IMR-90 (cell line): ENCODE measurements around the gene NPBWR2. TPM values are rescaled to one million over a fixed set of nuclear protein-coding genes. Genes with fewer than 3 reads are reported as not detected.

Experiments
- ATAC-seq: fragments of 200-7000 bp; cut with Tn5 transposase; 2 replicates; pipeline ENCODE4 v1.9.1; 2020; ENCODE audit warnings: low read depth, mild to moderate bottlenecking, moderate library complexity
- BruUV-seq: library from RNA; stranded (reverse); fragments of 400-500 nt; replicated peaks from 2 replicates; lab custom pipeline; 2021; lab: Mats Ljungman, UMichigan
- CTCF ChIA-PET: fragments of 300-600 bp; formaldehyde crosslinking; extraction: SDS; loops from one replicate; lab custom pipeline; 2021; ENCODE audit warnings: antibody characterized with exemption; lab: Yijun Ruan, JAX
- POLR2A ChIA-PET: fragments of 300-600 bp; sonication (Branson Sonifier 250); formaldehyde crosslinking; loops from one replicate; lab custom pipeline; 2022; ENCODE audit warnings: antibody characterized with exemption; ENCODE audit not compliant: unreplicated experiment; lab: Charles Lee
- DNase-seq: peaks from one replicate; pipeline ENCODE4 v3.0.0; 2013
- H2AFZ ChIP-seq: replicated peaks from 2 replicates; pipeline ENCODE3; 2013; ENCODE audit warnings: low read length, mild to moderate bottlenecking; ENCODE audit not compliant: poor library complexity
- H2AK5ac ChIP-seq: 2 replicates; pipeline ENCODE4 v1.6.1; 2013; ENCODE audit warnings: low read depth, low read length, inconsistent platforms
- H2AK9ac ChIP-seq: replicated peaks from 2 replicates; pipeline ENCODE3; 2013; ENCODE audit warnings: mild to moderate bottlenecking, low read depth, low read length, moderate library complexity; ENCODE audit not compliant: poor library complexity
- H2BK120ac ChIP-seq: 2 replicates; pipeline ENCODE4 v1.6.1; 2013; ENCODE audit warnings: low read depth, low read length, inconsistent platforms
- H2BK15ac ChIP-seq: 3 replicates; pipeline ENCODE4 v1.6.1; 2013; ENCODE audit warnings: low read depth, low read length, inconsistent platforms
- H2BK20ac ChIP-seq: 2 replicates; pipeline ENCODE4 v1.6.1; 2013; ENCODE audit warnings: low read depth, mild to moderate bottlenecking, inconsistent platforms, low read length, moderate library complexity
- H2BK5ac ChIP-seq: 2 replicates; pipeline ENCODE4 v1.6.1; 2013; ENCODE audit warnings: mild to moderate bottlenecking, low read depth, low read length, inconsistent platforms; ENCODE audit not compliant: poor library complexity, severe bottlenecking
- H3K14ac ChIP-seq: replicated peaks from 2 replicates; pipeline ENCODE4 v1.6.1; 2013; ENCODE audit warnings: low read depth, low read length, inconsistent platforms
- H3K18ac ChIP-seq: 2 replicates; pipeline ENCODE4 v1.6.1; 2013; ENCODE audit warnings: low read depth, low read length, control low read depth
- H3K23ac ChIP-seq: 2 replicates; pipeline ENCODE4 v1.6.1; 2013; ENCODE audit warnings: low read depth, low read length, inconsistent platforms
- H3K27ac ChIP-seq: 2 replicates; pipeline ENCODE4 v1.5.1; 2013; ENCODE audit warnings: mild to moderate bottlenecking, control low read depth, low read length; ENCODE audit not compliant: insufficient read depth
- H3K27me3 ChIP-seq: 2 replicates; pipeline ENCODE4 v1.6.1; 2013; ENCODE audit warnings: low read length; ENCODE audit not compliant: control insufficient read depth, insufficient read depth
- H3K36me3 ChIP-seq: 2 replicates; pipeline ENCODE4 v1.6.1; 2013; ENCODE audit warnings: low read length, mixed read lengths; ENCODE audit not compliant: control insufficient read depth, insufficient read depth
- H3K4ac ChIP-seq: 2 replicates; pipeline ENCODE4 v1.6.1; 2013; ENCODE audit warnings: low read depth, low read length, inconsistent platforms
- H3K4me1 ChIP-seq: 2 replicates; pipeline ENCODE4 v1.6.1; 2013; ENCODE audit warnings: low read length, mixed read lengths; ENCODE audit not compliant: control insufficient read depth, insufficient read depth
- H3K4me2 ChIP-seq: 2 replicates; pipeline ENCODE4 v1.6.1; 2013; ENCODE audit warnings: low read depth, mild to moderate bottlenecking, control low read depth, low read length, moderate library complexity
- H3K4me3 ChIP-seq: 2 replicates; pipeline ENCODE4 v1.5.1; 2013; ENCODE audit warnings: low read depth, mild to moderate bottlenecking, control low read depth, low read length, moderate library complexity; ENCODE audit not compliant: insufficient read depth
- H3K56ac ChIP-seq: 2 replicates; pipeline ENCODE4 v1.6.1; 2013; ENCODE audit warnings: low read length, inconsistent platforms; ENCODE audit not compliant: insufficient read depth; ENCODE audit errors: extremely low read depth
- H3K79me1 ChIP-seq, 2 experiments: 2 replicates each; pipeline ENCODE4 v1.6.1; 2013; ENCODE audit warnings: low read length in 2 of 2, inconsistent platforms in 1 of 2, low read depth in 1 of 2
- H3K9ac ChIP-seq: 2 replicates; pipeline ENCODE4 v1.6.1; 2013; ENCODE audit warnings: low read depth, low read length, control low read depth
- H3K9me1 ChIP-seq: 2 replicates; pipeline ENCODE4 v1.6.1; 2013; ENCODE audit warnings: low read length, inconsistent platforms; ENCODE audit not compliant: insufficient read depth
- H3K9me3 ChIP-seq: 2 replicates; pipeline ENCODE4 v1.6.1; 2013; ENCODE audit warnings: low read length; ENCODE audit not compliant: control insufficient read depth, insufficient read depth
- H4K20me1 ChIP-seq: 2 replicates; pipeline ENCODE4 v1.6.1; 2013; ENCODE audit warnings: low read length, inconsistent platforms; ENCODE audit not compliant: insufficient read depth
- H4K5ac ChIP-seq: 2 replicates; pipeline ENCODE4 v1.6.1; 2013; ENCODE audit warnings: mild to moderate bottlenecking, low read depth, low read length, control low read depth
- H4K8ac ChIP-seq, 2 experiments: 2 replicates each; pipeline ENCODE4 v1.6.1; 2013; ENCODE audit warnings: low read depth in 2 of 2, low read length in 2 of 2, control low read depth in 1 of 2, inconsistent platforms in 1 of 2
- H4K91ac ChIP-seq: 2 replicates; pipeline ENCODE4 v1.6.1; 2013; ENCODE audit warnings: low read depth, low read length, inconsistent platforms; ENCODE audit not compliant: insufficient read depth
- BHLHE40 ChIP-seq: fragments of 150-350 bp; IDR thresholded peaks from 2 replicates; pipeline ENCODE4 v1.6.1; 2016; ENCODE audit warnings: mild to moderate bottlenecking, low read depth, low read length
- CEBPB ChIP-seq: IDR thresholded peaks from 2 replicates; pipeline ENCODE4 v1.6.1; 2012; ENCODE audit warnings: low read depth, low read length, improper control_type of control experiment
- CHD1 ChIP-seq: IDR thresholded peaks from 2 replicates; pipeline ENCODE4 v1.6.1; 2012; ENCODE audit warnings: low read depth, low read length, improper control_type of control experiment
- CTCF ChIP-seq: conservative IDR thresholded peaks from 2 replicates; pipeline ENCODE4 v1.5.1; 2012; ENCODE audit warnings: mild to moderate bottlenecking, low read depth, low read length, improper control_type of control experiment
- MAZ ChIP-seq: IDR thresholded peaks from 2 replicates; pipeline ENCODE4 v1.6.1; 2012; ENCODE audit warnings: low read depth, mild to moderate bottlenecking, low read length, improper control_type of control experiment, moderate library complexity, borderline replicate concordance
- MXI1 ChIP-seq: IDR thresholded peaks from 2 replicates; pipeline ENCODE4 v1.6.1; 2012; ENCODE audit warnings: low read depth, mild to moderate bottlenecking, low read length, moderate library complexity, borderline replicate concordance
- NFE2L2 ChIP-seq: fragments of 150-350 bp; IDR thresholded peaks from 2 replicates; pipeline ENCODE4 v1.6.1; 2016; ENCODE audit warnings: low read depth, mild to moderate bottlenecking, low read length
- RAD21 ChIP-seq: IDR thresholded peaks from 2 replicates; pipeline ENCODE4 v1.6.1; 2012; ENCODE audit warnings: low read length, improper control_type of control experiment
- SMC3 ChIP-seq: fragments of 150-350 bp; IDR thresholded peaks from 2 replicates; pipeline ENCODE4 v1.6.1; 2016; ENCODE audit warnings: low read depth, mild to moderate bottlenecking, antibody characterized with exemption, low read length, moderate library complexity
- WGBS, 2 experiments: methylation state at CpG; one replicate each; pipeline versions ENCODE4 v1.1.5 to v1.1.7; 2013; ENCODE audit warnings: missing lambda C conversion rate in 2 of 2; ENCODE audit not compliant: insufficient read length in 1 of 2; ENCODE audit errors: extremely low coverage in 2 of 2; 5-methylcytosine and 5-hydroxymethylcytosine counted together
- dilution Hi-C: fragments of 300-500 bp; cut with HindIII; formaldehyde crosslinking; loops from one replicate; pipeline ENCODE4 v1.14.3; 2018; ENCODE audit warnings: low sequenced_read_pairs; ENCODE audit not compliant: unreplicated experiment
- in situ Hi-C: fragments of 300-500 bp; cut with MboI; formaldehyde crosslinking; loops from 3 replicates; pipeline ENCODE4 v1.14.3; 2019; ENCODE audit warnings: low sequenced_read_pairs, inconsistent platforms, mixed read lengths
- intact Hi-C: fragments of 100-400 bp; cut with micrococcal nuclease; formaldehyde crosslinking; loops from 2 replicates; pipeline ENCODE4 v1.10.0; 2022
- polyA plus RNA-seq, 3 experiments: library from polyadenylated mRNA; depleted of rRNA; stranded (reverse); fragments of >200 nt; gene quantifications; 2 replicates each; pipeline ENCODE4 v1.2.3, GENCODE V29; 2012; ENCODE audit warnings: low replicate concordance in 1 of 3
- total RNA-seq: library from RNA; depleted of rRNA; stranded (reverse); fragments of >200 nt; gene quantifications from 2 replicates; pipeline ENCODE4 v1.2.3, GENCODE V29; 2012
- TF ChIP-seq, protein P1 (sequence below): fragments of 150-350 bp; IDR thresholded peaks from 2 replicates; pipeline ENCODE4 v1.6.1; 2017; ENCODE audit warnings: mild to moderate bottlenecking, antibody characterized with exemption, low read length, low read depth
- TF ChIP-seq, protein P2 (sequence below): fragments of 150-350 bp; IDR thresholded peaks from 2 replicates; pipeline ENCODE4 v1.6.1; 2016; ENCODE audit warnings: low read depth, mild to moderate bottlenecking, low read length, moderate library complexity, borderline replicate concordance

NPBWR2 gene
- total and polyA plus RNA-seq, 2 of the 4 experiments (the other 2 are of a cell fraction) = not detected

GRCh38 chr20:64068386-64069208 lies 38.8 kb downstream of the NPBWR2 start:
- Histone ChIP-seq H4K91ac (no peak overlapping the region), H3K56ac (no peak overlapping the region), H3K14ac (no peak overlapping the region), H3K9ac (no peak overlapping the region), H3K4me1 (peaks cover 20% of the 10 kb centered on the region), H3K4ac (no peak overlapping the region), H3K9me3 (no peaks in the 10 kb centered on the region), H3K27me3 (no peaks in the 10 kb centered on the region), H2AK5ac (no peak overlapping the region), H3K18ac (no peak overlapping the region), H2AK9ac (no peak overlapping the region), H2BK20ac (no peak overlapping the region), H3K9me1 (peaks cover 13% of the 10 kb centered on the region), H2AFZ (no peak overlapping the region), H3K23ac (no peak overlapping the region), H4K5ac (no peak overlapping the region), H2BK120ac (no peak overlapping the region), H3K4me3 (no peak overlapping the region), H3K27ac (no peak overlapping the region), H3K4me2 (no peak overlapping the region), H4K8ac (no peak overlapping the region), H3K79me1 (peaks cover 3 to 27% of the 10 kb centered on the region in 2 experiments; a peak in 3 of 4 replicates), H2BK5ac (no peak overlapping the region), H2BK15ac (no peak overlapping the region), H3K36me3 (peaks cover 11% of the 10 kb centered on the region; the same call in 1 of the 2 replicates), H4K20me1 (peaks cover 15% of the 10 kb centered on the region)
- intact Hi-C loops = no loop called here
- CTCF ChIA-PET = interaction anchor here (0.5 to 1.8 kb wide), 2 partner anchors 11 to 66 kb away, joined by 5 to 6 read pairs; no protein-coding TSS in a partner anchor
- ATAC-seq (no peak), DNase-seq (no peak)
- TF ChIP-seq MAZ (no peak), MXI1 (no peak), CHD1 (no peak), RAD21 (no peak), BHLHE40 (no peak), NFE2L2 (no peak), CTCF (no peak), SMC3 (no peak), CEBPB (no peak)
- TF ChIP-seq, protein P1, sequence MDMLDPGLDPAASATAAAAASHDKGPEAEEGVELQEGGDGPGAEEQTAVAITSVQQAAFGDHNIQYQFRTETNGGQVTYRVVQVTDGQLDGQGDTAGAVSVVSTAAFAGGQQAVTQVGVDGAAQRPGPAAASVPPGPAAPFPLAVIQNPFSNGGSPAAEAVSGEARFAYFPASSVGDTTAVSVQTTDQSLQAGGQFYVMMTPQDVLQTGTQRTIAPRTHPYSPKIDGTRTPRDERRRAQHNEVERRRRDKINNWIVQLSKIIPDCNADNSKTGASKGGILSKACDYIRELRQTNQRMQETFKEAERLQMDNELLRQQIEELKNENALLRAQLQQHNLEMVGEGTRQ = no peak
- TF ChIP-seq, protein P2, sequence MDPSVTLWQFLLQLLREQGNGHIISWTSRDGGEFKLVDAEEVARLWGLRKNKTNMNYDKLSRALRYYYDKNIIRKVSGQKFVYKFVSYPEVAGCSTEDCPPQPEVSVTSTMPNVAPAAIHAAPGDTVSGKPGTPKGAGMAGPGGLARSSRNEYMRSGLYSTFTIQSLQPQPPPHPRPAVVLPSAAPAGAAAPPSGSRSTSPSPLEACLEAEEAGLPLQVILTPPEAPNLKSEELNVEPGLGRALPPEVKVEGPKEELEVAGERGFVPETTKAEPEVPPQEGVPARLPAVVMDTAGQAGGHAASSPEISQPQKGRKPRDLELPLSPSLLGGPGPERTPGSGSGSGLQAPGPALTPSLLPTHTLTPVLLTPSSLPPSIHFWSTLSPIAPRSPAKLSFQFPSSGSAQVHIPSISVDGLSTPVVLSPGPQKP = no peak
- dilution Hi-C loops = no loop called here
- in situ Hi-C loops = no loop called here
- WGBS, 2 experiments = 95% methylated on average over 3 of the region's 12 CpGs; no CpG with 5 or more reads in 1 of the 2 experiments
- POLR2A ChIA-PET = no interaction called here
- no TSS peak for BruUV-seq
